Adipocyte (in vitro differentiated cells): ENCODE results near the gene SLC1A2.

Experiments used
- DNase-seq: peaks from one replicate; pipeline ENCODE4 v3.0.0-alpha.2; 2015; ENCODE audit warnings: low read depth
- H3K27me3 ChIP-seq: replicated peaks from 2 replicates; pipeline ENCODE4 v1.7.0; 2013; ENCODE audit warnings: mild to moderate bottlenecking, low read length, moderate library complexity; ENCODE audit not compliant: control insufficient read depth, insufficient read depth
- H3K36me3 ChIP-seq: 2 replicates; pipeline ENCODE4 v1.7.0; 2013; ENCODE audit warnings: low read length, mild to moderate bottlenecking, moderate library complexity; ENCODE audit not compliant: control insufficient read depth, insufficient read depth, severe bottlenecking
- H3K4me1 ChIP-seq: 2 replicates; pipeline ENCODE4 v1.7.0; 2013; ENCODE audit warnings: mild to moderate bottlenecking, low read length, moderate library complexity; ENCODE audit not compliant: control insufficient read depth, insufficient read depth
- H3K4me3 ChIP-seq: 2 replicates; pipeline ENCODE4 v1.7.0; 2013; ENCODE audit warnings: mild to moderate bottlenecking, low read length, moderate library complexity
- H3K9ac ChIP-seq: 2 replicates; pipeline ENCODE4 v1.7.0; 2013; ENCODE audit warnings: mild to moderate bottlenecking, low read length, moderate library complexity
- H3K9me3 ChIP-seq: 2 replicates; pipeline ENCODE4 v1.7.0; 2013; ENCODE audit warnings: mild to moderate bottlenecking, low read length, moderate library complexity; ENCODE audit not compliant: control insufficient read depth

Gene SLC1A2

GRCh38 chr11:35389897-35390465, 29.4 kb downstream of the SLC1A2 start:
- no peak for DNase-seq
- no peaks in the 10 kb centered on the region for H3K36me3 ChIP-seq
- no peak overlapping the region for H3K9ac ChIP-seq
- H3K4me1 ChIP-seq, result peaks cover 36% of the 10 kb centered on the region
- no peak overlapping the region for H3K4me3 ChIP-seq
- no peaks in the 10 kb centered on the region for H3K27me3 ChIP-seq
- H3K9me3 ChIP-seq, result no peaks in the 10 kb centered on the region

- Histone ChIP-seq H3K4me3 (no peak overlapping the region), H3K9ac (no peak overlapping the region), H3K9me3 (no peaks in the 10 kb centered on the region), H3K27me3 (no peaks in the 10 kb centered on the region), H3K36me3 (no peaks in the 10 kb centered on the region), H3K4me1 (peaks cover 36% of the 10 kb centered on the region)
- DNase-seq, result no peak
Observed at GRCh38 chr11:35389112-35389511, 30.2 kb downstream of the SLC1A2 start.

- Histone ChIP-seq H3K36me3 (no peaks in the 10 kb centered on the region), H3K27me3 (no peaks in the 10 kb centered on the region), H3K4me3 (no peak overlapping the region), H3K4me1 (peaks cover 29% of the 10 kb centered on the region), H3K9me3 (no peaks in the 10 kb centered on the region), H3K9ac (no peak overlapping the region)
- DNase-seq, result no peak
Observed at GRCh38 chr11:35388061-35388460, 31.3 kb downstream of the SLC1A2 start.

GRCh38 chr11:35387111-35387982, 32.0 kb downstream of the SLC1A2 start:
- Histone ChIP-seq H3K9ac (peak overlapping the region; percentile 4), H3K36me3 (no peaks in the 10 kb centered on the region), H3K4me1 (peaks cover 22% of the 10 kb centered on the region), H3K4me3 (no peak overlapping the region), H3K27me3 (no peaks in the 10 kb centered on the region), H3K9me3 (no peaks in the 10 kb centered on the region)
- DNase-seq, result no peak

GRCh38 chr11:35383953-35384352, 35.4 kb downstream of the SLC1A2 start:
- Histone ChIP-seq H3K27me3 (no peaks in the 10 kb centered on the region), H3K4me1 (peaks cover 7% of the 10 kb centered on the region), H3K9me3 (no peaks in the 10 kb centered on the region), H3K36me3 (no peaks in the 10 kb centered on the region), H3K9ac (no peak overlapping the region), H3K4me3 (no peak overlapping the region)
- DNase-seq, result no peak

- Histone ChIP-seq H3K4me3 (no peak overlapping the region), H3K36me3 (no peaks in the 10 kb centered on the region), H3K27me3 (no peaks in the 10 kb centered on the region), H3K4me1 (peaks cover 6% of the 10 kb centered on the region), H3K9me3 (no peaks in the 10 kb centered on the region), H3K9ac (no peak overlapping the region)
- DNase-seq, result no peak
Observed at GRCh38 chr11:35381709-35382322, 37.5 kb downstream of the SLC1A2 start.

GRCh38 chr11:35380603-35381002, 38.8 kb downstream of the SLC1A2 start:
- no peaks in the 10 kb centered on the region for H3K9me3 ChIP-seq
- no peaks in the 10 kb centered on the region for H3K27me3 ChIP-seq
- H3K4me3 ChIP-seq, result no peak overlapping the region
- no peaks in the 10 kb centered on the region for H3K36me3 ChIP-seq
- no peak overlapping the region for H3K9ac ChIP-seq
- DNase-seq, result peak; percentile 30
- H3K4me1 ChIP-seq, result peaks cover 17% of the 10 kb centered on the region

- H3K9me3 ChIP-seq, result no peaks in the 10 kb centered on the region
Observed at GRCh38 chr11:35377262-35377661, 42.1 kb downstream of the SLC1A2 start.

GRCh38 chr11:35376613-35377012, 42.7 kb downstream of the SLC1A2 start:
- H3K9me3 ChIP-seq, result no peaks in the 10 kb centered on the region
- DNase-seq, result peak; percentile 30
- no peak overlapping the region for H3K9ac ChIP-seq
- no peaks in the 10 kb centered on the region for H3K36me3 ChIP-seq
- H3K4me3 ChIP-seq, result no peak overlapping the region
- peaks cover 17% of the 10 kb centered on the region for H3K4me1 ChIP-seq
- no peaks in the 10 kb centered on the region for H3K27me3 ChIP-seq

More at GRCh38 chr11:35377262-35377661, 42.1 kb downstream of the SLC1A2 start:
- H3K36me3 ChIP-seq, result no peaks in the 10 kb centered on the region
- no peak overlapping the region for H3K9ac ChIP-seq
- no peak for DNase-seq
- no peaks in the 10 kb centered on the region for H3K27me3 ChIP-seq
- H3K4me1 ChIP-seq, result peaks cover 17% of the 10 kb centered on the region
- no peak overlapping the region for H3K4me3 ChIP-seq

- no peak for DNase-seq
- H3K27me3 ChIP-seq, result no peaks in the 10 kb centered on the region
- no peaks in the 10 kb centered on the region for H3K9me3 ChIP-seq
- H3K4me1 ChIP-seq, result peaks cover 17% of the 10 kb centered on the region
- no peak overlapping the region for H3K4me3 ChIP-seq
- H3K36me3 ChIP-seq, result no peaks in the 10 kb centered on the region
- H3K9ac ChIP-seq, result no peak overlapping the region
Observed at GRCh38 chr11:35376118-35376510, 43.2 kb downstream of the SLC1A2 start.

- Histone ChIP-seq H3K9me3 (no peaks in the 10 kb centered on the region), H3K9ac (no peak overlapping the region), H3K27me3 (no peaks in the 10 kb centered on the region), H3K4me1 (peaks cover 17% of the 10 kb centered on the region), H3K4me3 (no peak overlapping the region), H3K36me3 (no peaks in the 10 kb centered on the region)
- no peak for DNase-seq
Observed at GRCh38 chr11:35375332-35376117, 43.8 kb downstream of the SLC1A2 start.
